ENCODE measurements around the gene CNIH4.
A peak's percentile ranks its signal among the peaks of the same experiment; 100 is the strongest.
"Not testable (repeated sequence)": the region's sequence is repeated elsewhere in the genome, so short reads cannot be mapped to it uniquely, and the experiment has no call there.

The CNIH4 gene

GRCh38 chr1:224356685-224357625 lies at the start of gene CNIH4:
Gene CNIH4, plus strand, starts transcription at chr1:224356879. Its CDS starts 46 bp downstream, at chr1:224356925.
- DNase-seq, result peak; percentile 82

GRCh38 chr1:224308064-224308463 lies 48.6 kb upstream of the CNIH4 start:
- no peak for DNase-seq

DNA sequence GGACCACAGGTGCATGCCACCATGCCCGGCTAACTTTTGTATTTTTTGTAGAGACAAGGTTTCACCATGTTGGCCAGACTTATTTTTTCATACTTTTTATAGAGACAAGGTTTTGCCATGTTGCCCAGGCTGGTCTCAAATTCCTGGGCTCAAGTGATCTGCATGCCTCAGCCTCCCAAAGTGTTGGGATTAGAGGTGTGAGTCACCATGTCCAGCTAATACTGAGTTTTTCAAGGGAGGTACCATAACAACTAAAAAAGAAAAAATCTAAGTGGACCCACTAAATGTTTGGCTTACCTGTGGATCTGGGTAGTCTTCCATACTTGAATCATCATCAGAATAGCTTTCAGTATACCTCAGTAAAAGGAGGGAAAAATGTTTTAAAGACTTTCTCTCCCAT lies 45.2 kb upstream of the CNIH4 start:
- not testable (repeated sequence) for DNase-seq

- no peak for DNase-seq
These were observed 44.7 kb upstream of the CNIH4 start for GRCh38 chr1:224312025-224312424.

DNA sequence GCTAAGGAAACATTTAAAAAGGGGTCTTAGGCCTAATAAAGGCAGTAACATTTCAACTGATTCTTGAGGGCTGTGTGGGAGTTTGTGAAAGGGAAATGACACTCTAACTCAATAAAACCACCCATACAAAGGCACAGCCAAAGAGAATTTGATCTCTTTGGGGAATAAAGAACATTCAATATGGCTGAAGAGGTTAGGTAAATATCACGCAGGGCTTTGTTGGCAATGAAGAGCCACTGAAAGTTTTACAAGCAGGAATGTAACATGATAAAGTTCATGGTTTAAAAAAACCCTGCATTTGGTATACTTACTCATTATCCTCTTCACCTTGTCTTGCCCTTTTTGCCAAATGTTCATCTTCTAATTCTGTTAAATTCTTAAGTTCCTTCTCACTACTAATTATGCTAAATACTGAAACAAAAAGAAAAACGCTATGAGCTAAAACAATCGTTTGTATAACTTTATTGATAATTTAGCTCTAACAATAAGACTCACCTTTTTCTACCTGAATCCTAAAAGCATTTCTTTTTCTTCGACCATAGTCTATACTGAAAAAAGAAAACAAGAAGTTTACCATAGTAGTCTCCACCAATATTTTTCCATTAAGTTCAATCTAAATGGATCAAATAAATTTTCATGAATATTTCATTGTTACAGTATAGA lies 39.2 kb upstream of the CNIH4 start:
- DNase-seq, result no peak

- DNase-seq, result no peak
These were observed 35.0 kb upstream of the CNIH4 start for GRCh38 chr1:224321706-224322105.

DNA sequence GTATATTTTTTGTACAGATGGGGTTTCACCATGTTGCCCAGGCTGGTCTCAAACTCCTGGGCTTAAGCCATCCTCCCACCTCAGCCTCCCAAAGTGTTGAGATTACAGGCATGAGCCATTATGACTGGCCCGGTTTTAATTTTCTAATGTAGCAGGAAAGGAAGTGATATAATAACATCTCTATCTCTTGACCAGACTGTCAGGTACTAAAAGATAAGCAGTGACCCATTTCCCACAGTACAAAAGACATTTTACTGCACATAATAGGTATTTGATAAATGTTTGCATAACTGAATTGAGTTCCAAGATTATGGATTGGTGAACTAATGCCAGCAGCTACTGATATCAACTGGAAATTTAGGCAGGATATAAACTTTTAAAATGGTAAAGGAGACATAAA lies 30.7 kb upstream of the CNIH4 start:
- no peak for DNase-seq

DNA sequence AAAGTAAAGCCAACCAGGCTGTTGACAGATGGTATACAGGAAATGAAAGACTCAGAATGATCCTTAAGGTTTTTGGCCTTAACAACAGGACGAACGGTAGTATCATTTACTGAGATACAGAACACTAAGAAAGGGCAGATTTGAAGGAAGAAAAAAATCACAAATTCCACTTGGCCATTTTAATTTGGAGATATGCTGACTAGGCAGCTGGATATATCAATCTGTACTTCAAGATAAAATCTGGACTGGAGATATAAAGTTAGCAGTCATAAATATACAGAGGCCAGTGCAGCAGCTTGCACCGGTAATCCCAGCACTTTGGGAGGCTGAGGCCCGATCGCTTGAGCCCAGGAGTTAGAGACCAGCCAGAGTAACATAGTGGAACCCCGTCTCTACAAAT lies 28.0 kb upstream of the CNIH4 start:
- DNase-seq, result no peak

DNA sequence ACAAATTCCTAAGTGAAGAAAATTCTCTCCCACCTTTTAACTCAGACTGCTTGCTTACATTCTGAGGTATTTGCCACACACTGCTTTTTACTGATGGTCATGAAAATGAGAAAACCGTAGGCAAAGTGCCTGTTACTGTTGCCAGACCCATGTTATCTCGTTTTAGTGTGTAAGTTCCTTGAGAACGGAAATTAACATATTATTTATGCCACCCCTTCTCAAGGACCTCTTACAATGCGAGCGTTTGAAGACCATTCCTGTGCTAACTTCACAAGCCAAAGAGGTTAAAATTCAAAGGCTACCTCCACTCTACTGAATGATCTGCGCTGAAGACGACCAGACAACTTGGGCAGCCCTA lies 27.2 kb upstream of the CNIH4 start:
- no peak for DNase-seq

DNA sequence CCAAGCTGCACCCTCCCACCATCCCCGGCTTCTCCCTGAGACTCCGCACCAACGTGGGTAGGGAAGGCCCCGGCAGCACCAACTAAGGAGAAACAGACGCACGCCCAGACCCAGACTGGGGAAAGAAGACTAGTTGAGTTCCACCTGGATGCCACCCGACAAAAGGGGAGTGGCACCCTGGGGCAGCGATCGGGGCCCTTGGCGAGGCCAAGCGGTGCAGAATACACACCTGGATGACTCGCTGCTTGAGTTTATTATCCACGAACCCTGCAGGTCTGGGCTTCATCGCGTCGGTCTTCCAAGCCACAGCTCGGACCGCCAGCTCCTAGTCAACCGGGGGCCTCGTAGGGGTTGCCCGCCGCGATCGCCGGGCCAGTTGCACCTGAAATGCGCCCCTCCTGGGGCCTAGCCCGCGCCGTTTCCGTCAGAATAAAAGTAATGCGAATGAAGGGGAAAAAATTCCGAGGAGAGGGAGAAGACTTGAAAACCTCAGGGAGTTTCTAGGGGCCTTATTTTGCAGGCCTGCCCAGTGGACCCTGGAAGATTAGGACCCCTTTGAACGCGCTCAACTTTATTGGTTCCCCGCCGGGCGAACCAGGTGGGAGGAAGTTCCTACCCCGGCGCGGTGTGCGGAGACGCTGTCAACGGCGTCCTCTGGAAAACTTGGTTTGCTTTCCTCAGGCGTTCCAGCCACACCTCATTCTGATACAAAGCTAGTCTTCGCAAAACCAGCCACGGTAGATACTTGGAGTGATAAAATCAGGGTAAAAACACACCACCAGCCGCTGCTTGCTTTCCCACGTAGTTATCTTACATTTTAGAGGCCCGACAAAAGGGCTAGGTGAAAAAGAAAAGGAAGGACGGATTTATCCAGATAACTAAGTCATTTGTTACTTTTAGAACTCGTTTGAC lies 26.6 kb upstream of the CNIH4 start, which contains the start of gene NVL:
TSS of gene NVL (minus strand) at position 331 of the 912 bp plus-strand sequence. CDS start at position 286, 45 bp downstream.
- peak; percentile 93 for DNase-seq

GRCh38 chr1:224331326-224331725 lies 25.4 kb upstream of the CNIH4 start:
- DNase-seq, result no peak

DNA sequence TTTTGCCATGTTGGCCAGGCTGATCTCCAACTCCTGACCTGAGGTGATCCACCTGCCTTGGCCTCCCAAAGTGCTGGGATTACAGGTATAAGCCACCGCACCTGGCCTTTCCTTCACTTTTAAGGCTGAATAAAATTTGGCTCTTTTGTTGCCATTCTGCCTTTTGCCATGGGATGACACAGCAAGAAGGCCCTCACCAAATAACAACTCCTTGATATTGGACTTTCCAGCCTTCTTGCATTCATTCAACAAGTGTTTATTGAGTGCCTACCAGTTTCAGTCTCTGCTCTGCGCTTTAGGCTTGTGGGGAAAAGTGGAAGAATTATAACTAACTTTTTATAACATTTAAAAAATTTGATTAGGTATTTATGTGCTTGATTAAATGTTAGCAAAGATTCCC lies 24.9 kb upstream of the CNIH4 start:
- no peak for DNase-seq

GRCh38 chr1:224333309-224333926 lies 23.3 kb upstream of the CNIH4 start:
- DNase-seq, result no peak

DNA sequence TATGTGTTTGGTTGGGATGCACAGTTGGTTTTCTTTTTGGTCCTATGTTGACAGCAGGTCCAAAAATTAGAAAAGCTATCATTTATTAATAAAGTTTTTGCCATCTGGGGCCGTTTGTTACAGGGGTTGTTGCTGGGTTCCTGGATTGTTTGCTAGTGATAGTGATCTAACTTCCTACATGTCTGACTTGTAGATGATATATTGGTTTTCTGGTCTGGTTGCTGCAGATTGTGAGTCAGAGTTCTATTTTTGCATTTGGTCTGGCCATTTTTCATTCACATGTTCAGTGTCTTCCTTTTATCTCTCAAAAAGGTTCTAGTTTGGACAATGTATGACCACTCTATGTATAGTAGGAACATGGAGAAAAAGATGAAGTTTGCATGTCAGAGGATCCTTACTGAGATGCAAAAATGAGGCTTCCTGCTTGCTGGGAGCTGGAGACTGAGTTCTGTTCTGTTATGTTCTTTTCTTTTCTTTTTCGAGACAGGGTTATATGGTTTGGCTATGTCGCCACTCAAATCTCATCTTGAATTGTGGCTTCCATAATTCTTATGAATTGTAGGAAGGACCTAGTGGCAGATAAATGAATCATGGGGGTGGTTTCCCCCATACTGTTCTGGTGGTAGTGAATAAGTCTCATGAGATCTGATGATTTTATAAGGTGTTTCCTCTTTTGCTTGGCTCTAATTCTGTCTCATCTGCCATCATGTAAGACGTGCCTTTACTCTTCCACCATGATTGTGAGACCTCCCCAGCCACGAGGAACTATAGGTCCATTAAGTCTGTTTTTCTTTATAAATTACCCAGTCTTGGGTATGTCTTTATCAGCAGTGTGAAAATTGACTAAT lies 22.5 kb upstream of the CNIH4 start:
- no peak for DNase-seq

DNA sequence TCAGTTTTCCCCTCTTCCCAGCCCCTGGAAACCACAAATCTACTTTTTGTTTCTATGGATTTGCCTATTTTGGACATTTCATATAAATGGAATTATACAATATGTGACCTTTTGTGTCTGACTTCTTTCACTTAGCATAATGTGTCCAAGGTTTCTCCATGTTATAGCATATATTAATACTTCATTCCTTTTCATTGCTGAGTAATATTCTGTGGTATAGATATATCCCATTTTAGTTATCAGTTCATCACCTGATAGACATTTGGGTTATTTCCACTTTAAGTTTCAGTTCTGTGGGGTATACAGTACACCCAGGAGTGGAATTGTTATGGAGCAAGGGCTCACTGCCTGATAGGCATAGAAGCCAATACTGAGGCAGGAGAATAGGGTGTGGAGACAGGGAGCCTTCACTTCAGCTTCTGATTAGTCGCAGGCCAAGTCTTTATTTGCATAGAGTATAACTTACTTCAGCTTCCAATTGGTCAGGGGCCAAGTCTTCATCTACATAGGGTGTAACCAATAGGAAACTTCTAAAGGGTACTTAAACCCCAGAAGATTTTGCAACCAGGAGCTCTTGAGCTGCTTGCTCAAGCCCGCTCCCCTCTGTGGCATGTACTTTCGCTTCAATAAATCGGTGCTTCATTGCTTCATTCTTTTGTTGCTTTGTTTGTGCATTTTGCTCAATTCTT lies 18.4 kb upstream of the CNIH4 start:
- no peak for DNase-seq

DNA sequence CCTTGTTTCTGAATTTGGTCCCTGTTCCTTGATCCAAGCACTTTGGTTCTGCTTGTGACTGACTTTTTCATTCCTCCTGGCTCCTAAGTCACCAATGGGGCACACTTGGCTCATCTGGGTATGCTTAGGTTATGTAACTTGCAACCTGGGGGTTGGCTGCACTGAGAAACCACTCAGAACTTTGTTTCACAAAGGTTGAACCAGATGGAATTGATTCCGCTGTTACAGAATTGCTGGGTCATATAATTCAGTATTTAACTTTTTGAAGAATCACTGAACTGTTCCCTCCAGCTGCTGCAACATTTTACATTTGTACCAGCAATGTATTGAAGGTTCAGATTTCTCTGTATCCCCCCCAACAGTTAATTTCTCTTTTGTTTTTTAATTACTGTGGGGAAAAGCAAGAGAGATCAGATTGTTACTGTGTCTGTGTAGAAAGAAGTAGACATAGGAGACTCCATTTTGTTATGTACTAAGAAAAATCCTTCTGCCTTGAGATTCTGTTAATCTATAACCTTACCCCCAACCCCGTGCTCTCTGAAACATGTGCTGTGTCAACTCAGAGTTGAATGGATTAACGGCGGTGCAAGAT lies 17.1 kb upstream of the CNIH4 start:
- DNase-seq, result no peak

GRCh38 chr1:224340453-224341384 lies 16.0 kb upstream of the CNIH4 start:
- not testable (repeated sequence) for DNase-seq

DNA sequence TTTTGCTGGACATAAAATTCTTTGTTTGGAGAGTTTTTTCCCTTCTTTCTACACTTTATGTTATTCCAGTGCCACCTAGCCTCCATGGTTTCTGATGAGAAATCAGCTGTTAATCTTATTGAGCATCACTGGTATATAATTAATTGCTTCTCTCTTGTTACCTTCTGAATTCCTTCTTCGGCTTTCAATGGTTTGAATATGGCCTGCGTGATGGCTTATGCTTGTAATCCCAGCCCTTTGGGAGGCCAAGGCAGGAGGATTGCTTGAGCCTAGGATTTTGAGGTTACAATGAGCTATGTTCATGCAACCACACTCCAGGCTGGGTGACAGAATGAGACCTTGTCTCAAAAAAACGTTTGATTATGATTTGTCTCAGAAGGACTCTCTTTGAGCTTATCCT lies 13.0 kb upstream of the CNIH4 start:
- no peak for DNase-seq

GRCh38 chr1:224348137-224348536 lies 8.5 kb upstream of the CNIH4 start:
- no peak for DNase-seq

Measured in T1000 (cell line).